ENCODE results near the gene GALR3.

GRCh38 chr22:37792494-37792893, 30.7 kb upstream of the GALR3 start:
- no peak for TF ChIP-seq POLR2AphosphoS5 (IDR thresholded peaks at IDR 0.05; ENCODE audit: low read depth, low read length)
- TF ChIP-seq CTCF (IDR thresholded peaks at IDR 0.05) = no peak
- TF ChIP-seq SIN3A (IDR thresholded peaks at IDR 0.05; ENCODE audit: borderline replicate concordance, insufficient read depth, low read depth, low read length) = no peak

Measured in Panc1 (cell line).